ENCODE measurements around the gene VPS33A. TPM values are rescaled to one million over a fixed set of nuclear protein-coding genes. Genes with fewer than 3 reads are reported as not detected.

The VPS33A gene
- total and polyA plus RNA-seq, 2 of the 13 experiments (the other 11 are each of a cell fraction or from before 2014, with no cell fraction given), result 11.0 to 43.6 TPM

- TF ChIP-seq, protein P1, sequence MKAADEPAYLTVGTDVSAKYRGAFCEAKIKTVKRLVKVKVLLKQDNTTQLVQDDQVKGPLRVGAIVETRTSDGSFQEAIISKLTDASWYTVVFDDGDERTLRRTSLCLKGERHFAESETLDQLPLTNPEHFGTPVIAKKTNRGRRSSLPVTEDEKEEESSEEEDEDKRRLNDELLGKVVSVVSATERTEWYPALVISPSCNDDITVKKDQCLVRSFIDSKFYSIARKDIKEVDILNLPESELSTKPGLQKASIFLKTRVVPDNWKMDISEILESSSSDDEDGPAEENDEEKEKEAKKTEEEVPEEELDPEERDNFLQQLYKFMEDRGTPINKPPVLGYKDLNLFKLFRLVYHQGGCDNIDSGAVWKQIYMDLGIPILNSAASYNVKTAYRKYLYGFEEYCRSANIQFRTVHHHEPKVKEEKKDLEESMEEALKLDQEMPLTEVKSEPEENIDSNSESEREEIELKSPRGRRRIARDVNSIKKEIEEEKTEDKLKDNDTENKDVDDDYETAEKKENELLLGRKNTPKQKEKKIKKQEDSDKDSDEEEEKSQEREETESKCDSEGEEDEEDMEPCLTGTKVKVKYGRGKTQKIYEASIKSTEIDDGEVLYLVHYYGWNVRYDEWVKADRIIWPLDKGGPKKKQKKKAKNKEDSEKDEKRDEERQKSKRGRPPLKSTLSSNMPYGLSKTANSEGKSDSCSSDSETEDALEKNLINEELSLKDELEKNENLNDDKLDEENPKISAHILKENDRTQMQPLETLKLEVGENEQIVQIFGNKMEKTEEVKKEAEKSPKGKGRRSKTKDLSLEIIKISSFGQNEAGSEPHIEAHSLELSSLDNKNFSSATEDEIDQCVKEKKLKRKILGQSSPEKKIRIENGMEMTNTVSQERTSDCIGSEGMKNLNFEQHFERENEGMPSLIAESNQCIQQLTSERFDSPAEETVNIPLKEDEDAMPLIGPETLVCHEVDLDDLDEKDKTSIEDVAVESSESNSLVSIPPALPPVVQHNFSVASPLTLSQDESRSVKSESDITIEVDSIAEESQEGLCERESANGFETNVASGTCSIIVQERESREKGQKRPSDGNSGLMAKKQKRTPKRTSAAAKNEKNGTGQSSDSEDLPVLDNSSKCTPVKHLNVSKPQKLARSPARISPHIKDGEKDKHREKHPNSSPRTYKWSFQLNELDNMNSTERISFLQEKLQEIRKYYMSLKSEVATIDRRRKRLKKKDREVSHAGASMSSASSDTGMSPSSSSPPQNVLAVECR (CRISPR knock-in tag; IDR thresholded peaks at IDR 0.05; ENCODE audit: borderline replicate concordance), result peak; percentile 57; the same call in 1 of the 2 replicates
- no peak for TF ChIP-seq ATF4 (CRISPR knock-in tag; IDR thresholded peaks at IDR 0.05)
- 0 out of 2 replicates have a peak, but pooled peaks have one; percentile 20 for TF ChIP-seq ZBED4 (CRISPR knock-in tag; IDR thresholded peaks at IDR 0.05; ENCODE audit: borderline replicate concordance)
These were observed 83.3 kb downstream of the VPS33A start, which contains the start of gene LRRC43 (continued) for GRCh38 chr12:122182887-122183587.

Small RNAs within 50 kb of the gene (small RNA-seq; reads per million reads assigned to genes)
- gene DIABLO (ENCODE audit: insufficient read depth in 2 of 3, insufficient read length in 3 of 3, low read depth in 2 of 3, low replicate concordance in 1 of 3), result 0.20 to 0.97 (median 0.65) reads per million in 3 experiments

Other genes with a start within 250 kb of the VPS33A start
- 6.2 and 6.3 TPM in 2 replicates for gene BCL7A, start 244.6 kb downstream of the VPS33A start, total RNA-seq (2016; rRNA removed; fragmentation: Illumina TruSeq; extraction: Trizol)
- 4.1 and 5.4 TPM in 2 replicates for gene BCL7A, start 244.6 kb downstream of the VPS33A start, polyA plus RNA-seq (2011; rRNA removed)
- 4.4 and 5.3 TPM in 2 replicates for gene MLXIP, start 187.7 kb downstream of the VPS33A start, total RNA-seq (2016; rRNA removed; fragmentation: Illumina TruSeq; extraction: Trizol)
- 6.3 and 6.7 TPM in 2 replicates for gene MLXIP, start 187.7 kb downstream of the VPS33A start, polyA plus RNA-seq (2011; rRNA removed)
- not detected in 2 replicates for gene IL31, start 92.3 kb downstream of the VPS33A start, total RNA-seq (2016; rRNA removed; fragmentation: Illumina TruSeq; extraction: Trizol)
- gene IL31, start 92.3 kb downstream of the VPS33A start, polyA plus RNA-seq (2011; rRNA removed), result not detected in 2 replicates
- gene LRRC43, start 83.4 kb downstream of the VPS33A start, total RNA-seq (2016; rRNA removed; fragmentation: Illumina TruSeq; extraction: Trizol), result not detected in 2 replicates
- not detected in 2 replicates for gene LRRC43, start 83.4 kb downstream of the VPS33A start, polyA plus RNA-seq (2011; rRNA removed)
- gene B3GNT4, start 62.8 kb downstream of the VPS33A start, total RNA-seq (2016; rRNA removed; fragmentation: Illumina TruSeq; extraction: Trizol), result 0.04 TPM in 1 of 2 replicates, not detected in the other
- gene B3GNT4, start 62.8 kb downstream of the VPS33A start, polyA plus RNA-seq (2011; rRNA removed), result 0.21 and 0.57 TPM in 2 replicates
- 70.9 and 82.4 TPM in 2 replicates for gene DIABLO, start 40.4 kb downstream of the VPS33A start, total RNA-seq (2016; rRNA removed; fragmentation: Illumina TruSeq; extraction: Trizol)
- 19.4 and 20.7 TPM in 2 replicates for gene DIABLO, start 40.4 kb downstream of the VPS33A start, polyA plus RNA-seq (2011; rRNA removed)
- gene CLIP1, start 156.2 kb upstream of the VPS33A start, total RNA-seq (2016; rRNA removed; fragmentation: Illumina TruSeq; extraction: Trizol), result 28.9 and 30.2 TPM in 2 replicates
- gene CLIP1, start 156.2 kb upstream of the VPS33A start, polyA plus RNA-seq (2011; rRNA removed), result 42.8 and 43.7 TPM in 2 replicates
- gene ZCCHC8, start 234.4 kb upstream of the VPS33A start, total RNA-seq (2016; rRNA removed; fragmentation: Illumina TruSeq; extraction: Trizol), result 14.2 and 20.9 TPM in 2 replicates
- gene ZCCHC8, start 234.4 kb upstream of the VPS33A start, polyA plus RNA-seq (2011; rRNA removed), result 18.6 and 20.5 TPM in 2 replicates

All from HepG2 (cell line).